Jurkat, Clone E6-1 (cell line): Measurements from ENCODE around the gene INPP5A.
"Not testable (repeated sequence)": the region's sequence is repeated elsewhere in the genome, so short reads cannot be mapped to it uniquely, and the experiment has no call there.

Experiments
- DNase-seq: peaks from one replicate; pipeline ENCODE4 v3.0.0-alpha.2; 2011; ENCODE audit warnings: low read depth, low spot score
- H3K4me3 ChIP-seq: 2 replicates; pipeline ENCODE4 v1.5.1; 2011; ENCODE audit warnings: mild to moderate bottlenecking, low read length, control low read depth, moderate library complexity

INPP5A gene

DNA sequence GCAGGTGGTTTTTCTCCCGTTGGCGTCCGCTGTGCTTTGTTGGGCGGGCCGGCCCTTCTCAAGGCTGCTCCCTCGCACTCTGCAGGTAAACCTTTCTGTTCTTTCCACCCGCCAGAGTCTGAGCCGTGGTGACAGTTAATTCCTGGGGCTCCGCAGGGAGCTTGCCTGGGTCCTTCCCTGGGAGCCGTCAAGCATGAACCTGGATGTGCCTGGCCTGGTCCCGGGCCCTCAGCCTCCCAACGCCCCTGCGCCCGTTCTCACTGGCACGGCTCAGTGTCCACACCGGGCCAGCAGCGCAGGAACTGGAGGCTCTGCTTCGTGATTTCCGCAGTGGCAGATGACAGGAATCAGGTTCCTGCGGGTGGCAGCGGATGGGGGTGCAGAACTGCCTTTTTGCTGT is 259.3 kb downstream of the INPP5A start:
- DNase-seq, result no peak

DNA sequence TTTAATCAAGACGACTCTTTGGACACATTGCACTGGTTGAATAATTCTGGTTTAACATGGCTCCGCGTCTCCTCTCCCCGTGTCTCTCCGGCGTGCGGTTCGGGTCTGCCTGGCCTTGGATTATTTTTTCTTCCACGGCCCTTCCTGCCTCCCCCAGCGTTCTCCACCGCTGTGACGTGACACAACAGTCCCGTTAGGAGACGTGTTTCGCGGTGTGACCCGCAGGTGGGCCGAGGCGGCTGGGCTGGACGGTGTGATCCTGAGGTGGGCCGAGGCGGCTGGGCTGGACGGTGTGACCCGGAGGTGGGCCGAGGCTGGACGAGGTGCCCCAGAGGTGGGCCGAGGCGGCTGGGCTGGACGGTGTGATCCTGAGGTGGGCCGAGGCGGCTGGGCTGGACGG is 260.4 kb downstream of the INPP5A start:
- H3K4me3 ChIP-seq, DNase-seq: not testable (repeated sequence)

More for the DNA sequence above, 259.3 kb downstream of the INPP5A start:
- H3K4me3 ChIP-seq, result no peak overlapping the region

DNA sequence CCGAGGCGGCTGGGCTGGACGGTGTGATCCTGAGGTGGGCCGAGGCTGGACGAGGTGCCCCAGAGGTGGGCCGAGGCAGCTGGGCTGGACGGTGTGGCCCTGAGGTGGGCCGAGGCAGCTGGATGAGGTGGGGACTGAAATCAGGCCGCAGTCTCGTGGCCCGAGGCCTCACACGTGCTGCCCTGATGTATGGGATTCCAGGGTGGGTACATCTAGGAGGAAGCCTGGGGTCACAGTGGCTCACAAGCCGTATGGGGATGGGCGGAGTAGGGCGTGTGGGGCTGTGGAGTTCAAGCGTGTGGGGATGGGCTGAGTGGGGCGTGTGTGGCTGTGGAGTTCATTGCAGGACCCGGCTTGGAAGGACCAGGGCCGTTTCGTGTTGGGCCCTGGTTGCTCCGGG is 260.8 kb downstream of the INPP5A start:
- no peak for DNase-seq
- no peak overlapping the region for H3K4me3 ChIP-seq

DNA sequence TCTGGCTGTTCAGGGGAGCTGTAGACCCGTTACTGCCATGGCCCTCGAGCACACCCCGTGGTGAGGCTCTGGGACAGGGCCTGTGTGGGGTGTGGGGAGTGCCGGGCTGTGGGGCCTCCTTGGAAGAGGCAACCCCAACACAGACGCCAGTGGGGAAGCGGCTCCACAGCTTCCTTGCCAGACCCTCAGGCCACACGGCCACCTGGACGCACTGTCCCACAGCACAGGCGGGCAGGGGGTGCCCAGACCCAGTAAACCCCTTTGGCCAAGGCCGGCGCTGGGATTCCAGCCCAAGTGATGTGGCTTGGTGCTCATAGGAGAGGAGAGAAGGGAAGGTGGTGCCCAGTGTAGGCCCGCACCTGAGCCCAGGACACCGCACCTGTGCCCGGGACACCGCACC is 261.3 kb downstream of the INPP5A start:
- no peak for DNase-seq
- no peak overlapping the region for H3K4me3 ChIP-seq

DNA sequence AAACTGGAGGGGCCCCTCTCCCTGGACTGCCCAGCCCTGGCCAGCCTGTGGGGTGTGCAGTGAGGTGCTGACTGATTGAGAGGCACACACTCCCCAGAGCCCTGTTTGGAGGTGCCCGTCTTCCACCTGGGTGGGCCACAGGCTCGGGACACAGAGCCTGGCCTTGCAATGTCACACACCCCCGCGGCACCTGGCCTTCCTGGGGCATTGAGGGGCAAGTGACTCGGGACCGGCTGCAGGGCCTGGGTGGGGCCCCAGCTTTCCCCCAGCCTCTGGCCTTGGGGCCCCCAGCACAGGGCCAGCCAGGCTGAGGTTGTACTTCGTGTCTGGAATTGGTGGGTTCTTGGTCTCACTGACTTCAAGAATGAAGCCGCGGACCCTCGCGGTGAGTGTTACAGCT is 262.3 kb downstream of the INPP5A start:
- DNase-seq, result no peak
- no peak overlapping the region for H3K4me3 ChIP-seq

DNA sequence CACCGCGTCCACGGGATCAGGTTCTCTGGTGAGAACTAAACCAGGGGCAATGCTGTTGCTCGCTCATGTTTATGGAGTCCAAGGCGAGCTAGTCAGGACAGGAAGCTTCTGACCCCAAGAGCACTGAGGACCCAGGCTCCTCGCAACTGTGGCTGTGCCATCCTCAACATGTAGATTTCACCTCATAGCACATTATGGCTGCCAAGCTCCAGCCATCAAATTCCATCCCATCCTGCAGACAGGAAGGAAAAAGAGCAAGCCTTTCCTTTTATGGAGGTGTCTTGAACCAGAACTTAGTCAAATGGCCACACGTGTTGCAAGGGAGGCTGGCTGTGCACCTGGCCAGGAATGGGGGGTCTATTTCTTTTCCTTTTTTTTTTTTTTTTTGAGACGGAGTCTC is 264.5 kb downstream of the INPP5A start:
- H3K4me3 ChIP-seq, result no peak overlapping the region
- no peak for DNase-seq

DNA sequence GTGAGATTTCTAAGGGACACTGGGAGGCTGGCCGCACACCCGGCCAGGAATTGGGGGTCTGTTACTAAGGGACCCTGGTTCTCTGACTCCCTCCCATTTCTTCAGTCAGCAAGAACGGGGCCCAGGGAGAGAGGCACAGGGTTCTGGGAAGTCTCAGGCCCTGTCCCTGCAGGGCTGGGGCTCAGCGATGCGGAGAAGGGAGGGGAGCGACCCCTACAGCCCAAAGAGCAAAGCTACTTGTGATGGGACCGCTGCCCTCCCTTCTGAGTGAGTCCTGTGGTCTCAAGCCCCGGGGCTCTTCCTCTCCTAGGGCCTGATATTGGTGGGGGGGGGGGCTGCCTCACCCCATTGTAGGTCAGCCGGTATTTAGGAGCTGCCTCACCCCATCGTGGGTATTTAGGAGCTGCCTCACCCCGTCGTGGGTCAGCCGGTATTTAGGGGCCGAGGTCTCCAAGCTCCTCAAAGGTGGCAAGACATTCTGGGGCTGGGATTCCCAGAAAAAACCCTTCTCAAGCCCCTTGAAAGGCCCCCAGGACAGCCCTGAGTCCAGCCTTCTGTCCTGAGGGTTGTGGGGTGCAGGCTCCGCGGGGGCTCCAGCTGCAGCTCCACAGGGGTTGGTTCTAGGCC is 265.2 kb downstream of the INPP5A start:
- H3K4me3 ChIP-seq, result no peak overlapping the region
- DNase-seq, result no peak

DNA sequence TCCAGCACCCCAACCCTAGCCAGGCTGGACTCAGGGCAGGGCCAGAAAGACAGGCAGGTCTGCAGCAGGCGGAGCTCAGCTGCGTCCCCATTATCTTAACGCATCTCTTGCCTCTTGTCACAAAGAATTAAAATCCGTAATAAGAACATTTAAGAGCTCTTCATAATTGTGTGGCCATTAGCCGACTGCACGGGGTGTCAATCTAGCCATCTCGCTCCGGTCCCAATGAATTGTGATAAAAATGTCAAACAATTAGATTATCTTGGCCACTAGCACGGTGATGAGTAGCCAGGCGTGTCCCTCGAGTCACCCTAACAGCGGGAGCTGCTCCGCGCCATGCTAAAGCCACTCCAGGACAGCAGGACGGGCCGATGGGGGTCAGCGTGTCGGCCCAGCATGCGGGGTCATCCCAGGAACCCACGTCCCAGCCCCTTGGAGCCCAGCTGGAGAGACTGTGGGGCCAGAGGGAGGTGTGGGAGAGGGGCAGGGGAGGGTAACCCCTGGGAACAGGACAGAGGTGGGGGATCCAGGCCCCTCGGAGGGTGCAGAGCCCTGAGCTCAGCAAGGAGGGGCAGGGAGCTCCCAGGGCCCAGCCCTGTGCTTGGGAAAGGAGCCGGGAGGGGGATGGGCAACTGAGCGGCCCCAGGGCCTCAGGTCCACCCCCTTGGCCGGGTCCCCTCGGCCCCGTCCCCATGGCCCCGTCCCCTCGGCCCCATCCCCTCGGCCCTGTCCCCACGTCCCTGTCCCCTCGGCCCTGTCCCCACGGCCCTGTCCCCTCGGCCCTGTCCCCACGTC is 266.0 kb downstream of the INPP5A start:
- no peak overlapping the region for H3K4me3 ChIP-seq
- DNase-seq, result no peak

DNA sequence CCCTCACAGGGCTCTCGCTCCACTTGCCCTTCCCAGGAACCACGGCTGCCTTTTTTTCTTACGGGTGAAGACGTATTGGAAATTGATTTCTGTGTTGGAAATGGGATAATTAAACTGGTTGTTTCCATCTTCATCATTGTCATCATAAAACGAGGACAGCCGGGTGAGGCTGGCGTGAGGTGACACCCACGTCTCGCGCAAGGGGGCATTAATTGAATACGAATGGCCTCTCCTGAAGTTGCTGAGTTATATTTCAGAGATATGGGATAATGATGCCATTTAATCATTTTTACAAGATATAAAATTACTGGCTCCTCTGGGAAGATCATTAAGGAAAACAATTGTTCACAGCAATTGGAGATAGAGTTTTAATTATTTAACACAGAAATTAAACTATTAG is 266.7 kb downstream of the INPP5A start:
- DNase-seq, result no peak
- H3K4me3 ChIP-seq, result no peak overlapping the region

DNA sequence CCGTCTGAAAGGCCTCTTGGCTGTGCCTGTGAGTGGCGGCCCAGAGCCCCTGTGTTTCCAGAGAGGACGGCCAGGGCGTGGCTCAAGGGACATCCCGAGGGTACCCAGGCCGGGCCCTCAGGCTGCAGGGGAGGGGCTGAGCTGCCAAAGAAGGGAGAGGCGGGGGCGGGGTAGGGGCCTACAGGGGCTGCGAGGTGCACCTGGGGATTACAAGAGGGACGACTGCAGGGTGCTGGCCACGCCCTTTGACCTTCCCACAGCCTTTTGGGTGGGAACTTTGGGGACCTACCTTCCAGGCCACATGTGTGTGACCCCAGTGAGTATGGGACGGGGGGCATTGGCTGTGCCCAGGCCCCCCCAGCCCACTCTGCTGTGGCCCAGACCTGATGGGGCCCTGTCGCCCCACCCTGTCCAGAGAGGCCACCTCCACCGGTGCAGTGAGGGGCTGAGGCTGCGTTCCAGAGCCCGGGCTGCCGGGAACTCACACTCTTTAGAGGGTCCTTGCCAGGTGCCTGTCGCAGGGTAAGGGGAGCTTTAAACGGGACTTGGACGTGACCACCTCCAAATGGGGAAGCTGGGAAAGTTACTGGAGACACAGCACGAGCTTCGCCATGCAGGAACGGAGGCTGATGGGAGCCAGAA is 267.3 kb downstream of the INPP5A start:
- no peak overlapping the region for H3K4me3 ChIP-seq
- no peak for DNase-seq

DNA sequence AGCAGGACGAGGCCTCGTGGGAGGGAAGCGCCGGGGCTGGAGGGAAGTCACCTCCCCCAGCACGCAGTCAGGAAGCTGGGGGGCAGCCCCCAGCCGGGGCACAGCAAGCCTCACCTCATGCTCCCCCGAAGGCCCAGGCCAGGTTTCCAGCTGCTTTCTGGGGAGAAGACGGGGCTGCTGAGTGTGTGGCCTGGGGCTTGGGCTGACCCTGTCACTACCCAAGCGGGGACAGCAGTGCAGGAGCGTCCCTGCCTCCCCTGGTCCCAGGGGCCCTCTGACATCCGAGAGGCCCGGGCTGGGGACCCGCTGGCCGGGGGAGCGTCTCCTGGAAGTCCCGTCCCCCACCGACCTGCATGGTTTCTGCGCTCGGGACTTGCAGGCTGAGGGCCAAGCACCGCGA is 268.0 kb downstream of the INPP5A start:
- no peak for DNase-seq
- no peak overlapping the region for H3K4me3 ChIP-seq

DNA sequence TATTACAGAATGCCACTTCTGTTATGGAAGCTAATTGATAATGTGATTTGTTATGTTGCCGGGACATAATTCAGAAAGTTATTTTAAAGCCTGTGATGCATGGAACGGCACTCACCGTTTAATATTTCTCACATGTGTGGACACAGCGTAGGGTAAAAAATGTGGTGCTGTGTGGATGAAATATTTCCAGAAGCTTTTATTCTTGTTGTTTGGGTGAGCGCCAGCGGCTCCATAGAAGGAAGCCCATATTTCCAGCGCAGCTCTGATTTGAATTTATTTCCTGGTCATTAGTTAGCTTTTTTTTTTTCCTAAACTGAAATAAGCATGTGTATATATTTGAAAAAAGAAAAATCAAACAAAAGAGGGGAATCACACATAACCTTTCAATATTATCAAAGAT is 268.5 kb downstream of the INPP5A start:
- DNase-seq, result no peak
- H3K4me3 ChIP-seq, result no peak overlapping the region

DNA sequence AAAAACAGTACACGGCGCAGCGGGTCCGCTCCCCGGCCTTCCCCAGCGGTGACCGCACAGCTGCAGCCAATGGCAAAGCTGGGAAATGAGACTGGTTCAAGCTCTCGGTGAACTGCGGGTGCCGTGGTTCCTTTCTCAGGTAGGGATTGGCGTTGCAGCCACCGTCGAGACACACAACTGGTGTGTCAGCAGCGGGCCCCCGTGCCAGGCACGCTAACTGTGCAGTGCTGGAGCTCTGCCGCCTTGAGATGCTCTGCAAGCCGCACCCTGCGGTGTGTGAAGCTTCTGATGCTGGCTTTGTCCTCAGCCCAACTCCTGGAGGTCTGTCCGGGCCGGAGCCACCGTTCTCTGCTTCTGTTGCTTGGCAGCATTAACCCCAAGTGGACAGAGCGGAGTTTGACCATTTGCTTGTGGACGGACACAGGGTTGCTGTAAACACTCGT is 269.0 kb downstream of the INPP5A start:
- DNase-seq, result no peak

DNA sequence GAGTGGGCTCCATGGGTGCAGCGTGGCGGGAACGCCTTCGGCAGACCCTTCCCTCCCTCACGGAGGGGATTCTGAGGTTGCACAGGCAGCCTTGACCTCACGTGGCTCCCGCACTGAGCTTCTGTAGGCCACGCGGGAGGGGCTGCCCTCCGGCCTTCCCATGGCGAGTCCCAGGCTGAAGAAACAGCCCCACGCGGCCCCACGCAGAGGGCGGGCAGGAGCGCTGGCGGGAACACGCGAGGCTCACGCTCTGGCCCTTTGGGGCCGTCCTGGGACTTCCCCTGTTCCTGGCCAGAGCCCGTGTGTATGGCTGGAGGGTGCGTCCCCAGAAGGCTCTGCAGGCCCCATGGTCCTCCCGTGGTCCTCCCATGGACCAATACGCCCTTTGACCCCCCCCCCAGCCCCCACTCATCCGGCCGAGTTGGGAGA is 270.0 kb downstream of the INPP5A start:
- DNase-seq, result no peak
- H3K4me3 ChIP-seq, result no peak overlapping the region

More for the DNA sequence above, 269.0 kb downstream of the INPP5A start:
- no peak overlapping the region for H3K4me3 ChIP-seq

DNA sequence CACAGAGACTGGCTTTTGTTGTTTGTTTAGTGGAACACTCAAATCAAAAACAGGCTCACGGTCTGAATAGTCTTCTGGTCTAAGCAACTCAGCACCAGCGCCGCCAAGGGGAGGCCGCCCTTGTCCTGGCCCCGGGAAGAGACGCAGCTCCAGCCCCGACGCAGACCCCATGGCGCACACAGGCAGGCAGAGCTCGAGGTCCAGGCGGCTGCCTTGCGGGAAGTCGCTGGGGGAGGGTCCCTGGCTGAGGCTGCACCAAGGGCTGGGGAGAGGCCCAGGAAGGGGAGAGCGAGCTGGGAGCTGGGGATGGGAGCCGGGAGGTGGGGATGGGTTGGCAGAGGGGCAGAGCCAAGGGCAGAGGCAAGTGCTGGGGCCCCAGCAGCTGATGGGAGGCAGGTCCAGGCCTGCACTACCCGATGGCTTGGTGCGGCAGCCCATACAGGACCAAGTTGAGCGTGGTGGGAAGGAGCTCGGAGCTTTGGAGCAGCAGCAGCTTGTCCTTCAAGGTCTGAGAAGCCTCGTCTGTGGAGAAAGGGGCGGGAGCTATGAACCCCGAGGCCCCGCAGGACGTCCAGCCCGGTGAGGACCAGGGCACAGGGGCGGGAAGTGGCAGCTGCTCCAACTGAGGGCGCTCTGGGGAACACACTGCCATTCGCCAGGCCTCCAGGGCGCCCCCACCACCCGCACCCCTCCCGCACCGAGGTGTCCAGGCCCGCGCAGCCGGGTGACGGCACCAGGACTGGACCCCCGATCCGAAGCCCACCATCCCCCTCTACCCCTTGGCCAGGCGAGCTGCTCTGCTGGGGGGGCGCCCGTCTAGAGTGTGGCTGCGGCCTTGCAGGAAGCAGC is 271.0 kb downstream of the INPP5A start:
- no peak for DNase-seq
- H3K4me3 ChIP-seq, result no peak overlapping the region

DNA sequence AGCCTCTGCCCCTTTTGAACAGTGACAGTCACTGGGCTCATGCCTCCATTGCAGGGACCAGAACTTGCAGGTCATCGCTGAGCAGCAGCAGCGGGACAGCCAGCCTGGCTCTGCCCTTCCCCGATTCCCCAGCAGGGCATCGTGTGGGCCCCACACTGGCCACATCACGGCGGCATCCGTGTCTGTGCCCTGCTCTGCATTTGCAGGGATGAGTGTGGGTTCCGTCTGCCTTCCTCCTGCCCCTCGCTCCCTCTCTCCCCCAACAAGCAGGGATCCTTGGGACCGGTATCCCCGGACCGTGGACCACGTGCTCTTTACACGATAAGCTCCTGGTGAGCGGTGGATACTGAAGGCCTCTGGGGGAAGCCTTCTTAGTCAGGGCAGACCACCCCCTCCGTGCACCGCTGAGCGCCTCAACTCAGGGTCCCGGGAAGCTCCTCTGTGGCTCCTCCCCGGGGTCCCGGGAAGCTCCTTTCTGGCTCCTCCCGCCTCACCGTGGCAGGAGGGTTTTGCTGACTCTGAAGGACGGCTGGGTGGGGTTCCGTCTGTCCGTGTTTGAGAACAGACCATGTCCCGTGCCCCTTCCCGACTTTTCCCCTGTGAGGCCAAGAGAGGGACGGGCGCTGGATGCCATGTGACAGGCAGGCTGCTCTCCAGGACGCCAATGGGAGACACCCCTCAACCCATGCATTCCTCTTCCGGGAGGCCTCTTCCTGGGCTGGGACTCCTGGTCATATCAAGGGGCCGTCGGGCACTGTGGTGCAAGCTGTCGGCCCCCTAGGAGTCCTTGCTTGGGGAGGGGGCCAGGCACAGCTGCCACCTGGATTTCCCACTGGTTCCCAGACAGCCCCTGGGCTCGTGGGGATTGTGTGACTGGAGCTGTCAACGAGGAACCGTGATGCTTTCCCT is 271.9 kb downstream of the INPP5A start:
- no peak overlapping the region for H3K4me3 ChIP-seq
- no peak for DNase-seq

DNA sequence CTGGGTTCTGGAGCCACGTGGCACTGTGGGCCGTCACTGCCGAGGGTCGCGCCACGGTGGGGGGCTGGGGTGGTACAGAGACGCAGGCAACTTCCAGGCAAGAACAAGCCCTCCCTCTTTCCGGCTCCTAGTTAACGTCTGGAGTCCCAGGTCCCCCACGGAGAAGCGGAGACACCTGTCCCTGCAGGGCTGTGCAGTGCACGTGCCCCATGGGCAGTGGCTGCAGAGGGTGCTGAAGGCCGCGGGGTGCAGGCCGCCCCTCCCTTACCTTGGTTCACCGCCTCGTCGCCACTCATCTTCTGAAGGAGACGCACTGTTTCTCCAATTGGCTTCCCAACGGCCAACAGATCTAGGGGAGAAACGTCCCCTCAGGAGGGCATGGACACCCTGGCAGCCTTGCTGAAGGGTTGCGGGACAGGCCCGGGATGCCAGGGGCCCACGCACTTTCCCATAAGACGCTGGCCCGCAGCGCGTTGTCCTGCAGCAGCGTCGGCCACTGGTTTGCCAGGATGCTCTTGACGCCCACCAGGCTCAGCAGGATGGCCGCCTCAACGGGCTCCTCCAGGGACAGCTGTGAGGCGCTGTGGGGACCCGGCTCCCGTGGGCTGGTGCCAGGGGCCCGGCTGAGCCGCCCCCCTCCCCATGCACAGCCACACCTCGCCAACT is 272.7 kb downstream of the INPP5A start:
- H3K4me3 ChIP-seq, result no peak overlapping the region
- no peak for DNase-seq
